ENCODE data around the gene SSR1.
"Not testable (repeated sequence)": the region's sequence is repeated elsewhere in the genome, so short reads cannot be mapped to it uniquely, and the experiment has no call there.

Gene SSR1

DNA sequence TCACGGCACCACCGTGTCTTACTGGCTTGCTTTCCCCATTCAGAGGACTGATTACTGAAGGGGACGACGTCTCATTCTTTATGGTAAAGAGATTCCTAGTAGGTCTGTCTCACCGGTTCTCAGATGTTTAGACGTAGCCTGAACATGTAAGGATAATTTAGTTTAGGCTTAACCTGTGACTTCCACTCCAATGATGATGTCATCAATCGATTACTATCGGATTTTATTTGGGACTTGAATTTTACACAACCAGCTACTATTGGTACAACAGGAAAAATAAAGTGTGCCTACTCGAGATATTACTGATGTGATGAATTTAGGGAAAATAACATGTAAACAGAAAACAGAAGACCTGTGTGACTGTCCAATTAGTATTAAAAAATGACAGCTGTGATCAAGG lies 4.5 kb upstream of the SSR1 start:
- no peak for DNase-seq (ENCODE audit: low spot score)

GRCh38 chr6:7316658-7317533 lies 3.9 kb upstream of the SSR1 start:
- DNase-seq (ENCODE audit: low spot score), result no peak

DNA sequence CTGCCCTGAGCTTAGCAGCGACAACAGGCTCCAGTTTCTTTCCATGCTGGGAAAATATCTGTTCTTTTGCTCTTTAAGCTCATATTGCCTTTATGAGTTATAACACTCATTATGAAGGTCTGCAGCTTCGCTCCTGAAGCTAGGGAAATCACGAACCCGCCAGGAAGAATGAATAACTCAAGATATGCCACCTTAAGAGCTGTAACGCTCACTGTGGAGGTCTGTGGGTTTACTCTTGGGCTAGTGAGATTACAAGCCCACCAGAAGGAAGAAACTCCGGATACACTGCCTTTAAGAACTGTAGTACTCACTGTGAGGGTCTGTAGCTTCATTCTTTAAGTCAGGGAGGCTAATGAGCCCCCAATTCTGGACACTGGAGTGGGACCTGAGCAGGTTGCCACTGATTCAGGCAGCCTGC lies 3.0 kb upstream of the SSR1 start:
- DNase-seq (ENCODE audit: low spot score), result no peak

GRCh38 chr6:7315087-7315947 lies 2.3 kb upstream of the SSR1 start:
- not testable (repeated sequence) for DNase-seq (ENCODE audit: low spot score)

GRCh38 chr6:7314414-7314813 lies 1.4 kb upstream of the SSR1 start:
- DNase-seq (ENCODE audit: low spot score), result no peak

GRCh38 chr6:7313505-7314165 lies 636 bp upstream of the SSR1 start:
- DNase-seq (ENCODE audit: low spot score), result no peak

DNA sequence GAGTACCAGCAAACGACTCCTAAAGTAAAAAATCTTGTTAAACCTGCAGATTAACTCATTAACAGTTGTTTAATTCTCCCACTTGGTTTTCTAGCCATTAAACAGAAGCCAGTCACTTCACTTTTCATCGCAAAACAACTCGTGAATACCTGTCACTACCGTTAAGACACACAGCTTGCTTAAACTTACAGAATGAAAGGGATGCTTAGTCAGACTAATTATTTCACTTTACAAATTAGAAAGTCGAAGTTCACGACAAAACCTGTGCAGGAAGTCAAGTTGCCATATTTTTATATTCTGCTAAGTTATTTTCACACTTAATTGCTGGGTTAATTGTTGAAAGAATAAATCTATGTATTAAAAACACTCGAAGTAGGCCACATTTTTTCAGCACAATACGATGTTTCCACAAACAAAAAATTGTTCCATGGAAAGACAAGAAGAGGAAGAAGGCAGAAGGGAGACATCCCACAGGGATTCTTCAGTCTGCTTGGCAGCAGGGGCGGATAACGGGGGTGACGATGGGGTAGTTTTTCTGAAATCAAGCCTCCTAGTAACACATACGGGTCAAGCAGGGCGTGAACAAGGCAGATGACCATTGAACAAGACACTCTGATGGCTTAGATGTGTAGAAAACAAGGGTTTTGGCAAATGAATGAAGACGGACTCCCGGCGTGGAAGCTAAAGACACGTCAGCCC lies 933 bp downstream of the SSR1 start:
- DNase-seq (ENCODE audit: low spot score), result no peak

- no peak for DNase-seq (ENCODE audit: low spot score)
Observed at GRCh38 chr6:7311176-7311575, 1.8 kb downstream of the SSR1 start.

DNA sequence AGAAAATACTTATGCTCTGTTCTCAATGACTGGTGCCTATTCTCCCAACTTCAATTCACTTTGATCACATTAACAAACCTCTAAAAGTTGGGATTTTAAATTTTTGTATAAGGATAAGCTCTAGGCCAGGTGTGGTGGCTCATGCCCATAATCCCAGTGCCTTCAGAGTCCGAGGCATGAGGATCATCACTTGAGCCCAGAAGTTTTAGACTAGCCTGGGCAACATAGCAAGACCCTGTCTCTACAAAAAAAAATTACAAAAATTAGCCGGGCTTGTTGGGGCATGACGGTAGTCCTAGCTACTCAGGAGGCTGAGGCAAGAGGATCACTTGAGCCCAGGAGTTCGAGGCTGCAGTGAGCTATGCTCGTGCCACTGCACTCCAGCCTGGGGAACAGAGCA lies 3.9 kb downstream of the SSR1 start:
- no peak for DNase-seq (ENCODE audit: low spot score)

DNA sequence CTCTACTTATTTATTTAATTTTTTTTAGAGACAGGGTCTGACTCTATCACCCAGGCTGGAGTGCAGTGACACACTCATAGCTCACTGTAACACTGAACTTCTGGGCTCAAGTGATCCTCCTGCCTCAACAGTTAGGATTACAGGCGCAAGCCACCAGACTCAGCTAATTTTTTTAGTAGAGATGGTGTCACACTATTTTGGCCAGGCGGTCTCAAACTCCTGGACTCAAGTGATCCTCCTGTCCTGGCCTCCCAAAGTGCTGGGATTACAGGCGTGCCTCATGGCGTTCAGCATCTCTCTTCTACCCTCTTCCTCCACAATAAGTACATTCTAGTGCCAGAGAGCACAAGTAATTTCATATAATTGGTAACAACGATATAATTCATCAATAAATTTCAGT lies 5.5 kb downstream of the SSR1 start:
- no peak for DNase-seq (ENCODE audit: low spot score)

DNA sequence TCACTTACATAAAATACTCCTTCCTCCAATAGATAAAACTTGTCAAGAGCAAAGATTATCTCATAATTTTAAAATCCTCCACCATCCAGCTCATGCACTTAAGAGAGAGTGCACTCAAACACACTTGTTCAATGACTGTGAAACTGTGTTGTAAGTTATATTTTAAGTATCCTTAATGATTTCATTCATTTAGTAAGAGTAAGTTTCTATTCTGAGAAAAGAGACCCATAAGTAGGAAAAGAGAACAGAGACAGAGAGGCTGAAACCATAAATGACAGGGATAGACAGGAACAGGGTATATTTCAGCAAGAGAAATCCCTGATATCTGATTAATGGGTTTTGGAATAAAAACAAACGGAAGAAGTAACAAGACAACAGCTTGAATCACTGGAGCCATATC lies 8.2 kb downstream of the SSR1 start:
- DNase-seq (ENCODE audit: low spot score), result no peak

GRCh38 chr6:7301702-7302101 lies 11.3 kb downstream of the SSR1 start:
- DNase-seq (ENCODE audit: low spot score), result no peak

DNA sequence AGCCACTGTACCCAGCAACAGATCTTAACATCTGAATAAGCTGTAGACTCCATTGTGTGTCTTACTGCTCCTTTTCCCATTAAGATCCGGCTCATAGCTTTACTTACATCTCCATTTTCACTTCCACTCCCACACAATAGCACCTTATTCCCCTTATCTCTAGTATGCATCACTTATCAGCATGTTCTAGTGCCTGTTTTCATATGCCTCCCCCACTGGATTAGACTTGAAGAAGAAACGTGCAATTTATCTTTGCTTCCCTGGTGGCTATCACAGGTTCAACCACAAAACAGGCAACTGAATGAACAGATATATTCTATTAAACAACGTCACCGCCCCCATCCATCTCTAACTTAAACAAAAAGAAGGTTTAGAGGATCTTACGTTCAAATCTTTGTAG lies 12.1 kb downstream of the SSR1 start:
- DNase-seq (ENCODE audit: low spot score), result no peak

DNA sequence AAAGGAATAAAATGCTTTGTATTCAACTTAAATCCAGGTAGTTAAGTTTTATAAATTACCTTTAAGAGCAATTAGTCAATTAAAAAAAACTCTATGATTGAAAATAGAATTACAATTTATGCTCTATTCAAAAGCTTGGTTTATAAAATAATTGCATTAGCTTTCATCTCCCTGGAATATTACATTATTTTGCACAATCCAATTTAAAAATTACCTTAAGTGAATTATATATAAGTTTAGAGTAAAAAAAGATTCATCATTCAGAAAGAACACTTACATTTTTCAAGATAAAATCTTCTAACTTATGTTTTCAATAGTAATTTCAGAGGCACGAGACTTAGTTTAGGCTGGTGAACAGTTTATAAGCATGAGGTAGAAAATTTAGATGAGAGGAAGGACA lies 14.9 kb downstream of the SSR1 start:
- DNase-seq (ENCODE audit: low spot score), result no peak

- DNase-seq (ENCODE audit: low spot score), result no peak
Observed at GRCh38 chr6:7296602-7297001, 16.4 kb downstream of the SSR1 start.

GRCh38 chr6:7295916-7296315 lies 17.1 kb downstream of the SSR1 start:
- DNase-seq (ENCODE audit: low spot score), result no peak

- no peak for DNase-seq (ENCODE audit: low spot score)
Observed at GRCh38 chr6:7292596-7293255, 20.3 kb downstream of the SSR1 start.

DNA sequence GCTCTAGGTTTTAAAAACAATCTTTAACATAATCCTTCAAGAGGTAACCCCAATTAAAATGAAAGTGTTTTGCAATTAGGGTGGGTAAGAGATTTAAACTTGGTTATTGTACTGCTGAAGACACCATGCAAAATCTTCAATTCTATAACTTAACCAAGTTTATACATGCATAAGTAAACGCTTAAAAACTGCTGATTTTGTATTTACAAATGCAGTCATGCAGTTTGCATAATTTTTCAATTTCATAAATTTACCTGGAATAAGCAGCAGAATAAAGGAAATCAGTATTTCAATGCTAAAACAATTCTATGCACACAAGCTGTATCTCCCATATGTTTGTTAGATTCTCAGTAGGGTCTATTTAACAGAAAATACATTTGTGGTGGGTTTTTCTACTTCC lies 22.9 kb downstream of the SSR1 start:
- DNase-seq (ENCODE audit: low spot score), result no peak

DNA sequence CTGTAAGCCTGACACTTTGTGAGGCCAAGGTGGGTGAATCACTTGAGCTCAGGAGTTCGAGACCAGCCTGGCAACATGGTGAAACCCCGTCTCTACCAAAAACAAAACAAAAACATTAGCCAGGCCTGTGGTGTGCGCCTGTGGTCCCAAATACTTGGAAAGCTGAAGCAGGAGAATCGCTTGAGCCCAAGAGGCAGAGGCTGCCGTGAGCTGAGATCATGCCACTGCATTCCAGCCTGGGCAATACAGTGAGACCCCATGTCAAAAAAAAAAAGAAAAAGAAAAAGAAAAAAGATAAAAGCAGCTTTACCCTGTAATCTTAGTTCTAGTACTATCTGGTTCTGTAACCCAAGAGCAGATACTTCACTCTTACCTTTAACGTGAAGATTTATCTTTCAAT lies 27.6 kb downstream of the SSR1 start:
- DNase-seq (ENCODE audit: low spot score), result no peak

GRCh38 chr6:7283676-7284075 lies 29.3 kb downstream of the SSR1 start:
- no peak for DNase-seq (ENCODE audit: low spot score)

DNA sequence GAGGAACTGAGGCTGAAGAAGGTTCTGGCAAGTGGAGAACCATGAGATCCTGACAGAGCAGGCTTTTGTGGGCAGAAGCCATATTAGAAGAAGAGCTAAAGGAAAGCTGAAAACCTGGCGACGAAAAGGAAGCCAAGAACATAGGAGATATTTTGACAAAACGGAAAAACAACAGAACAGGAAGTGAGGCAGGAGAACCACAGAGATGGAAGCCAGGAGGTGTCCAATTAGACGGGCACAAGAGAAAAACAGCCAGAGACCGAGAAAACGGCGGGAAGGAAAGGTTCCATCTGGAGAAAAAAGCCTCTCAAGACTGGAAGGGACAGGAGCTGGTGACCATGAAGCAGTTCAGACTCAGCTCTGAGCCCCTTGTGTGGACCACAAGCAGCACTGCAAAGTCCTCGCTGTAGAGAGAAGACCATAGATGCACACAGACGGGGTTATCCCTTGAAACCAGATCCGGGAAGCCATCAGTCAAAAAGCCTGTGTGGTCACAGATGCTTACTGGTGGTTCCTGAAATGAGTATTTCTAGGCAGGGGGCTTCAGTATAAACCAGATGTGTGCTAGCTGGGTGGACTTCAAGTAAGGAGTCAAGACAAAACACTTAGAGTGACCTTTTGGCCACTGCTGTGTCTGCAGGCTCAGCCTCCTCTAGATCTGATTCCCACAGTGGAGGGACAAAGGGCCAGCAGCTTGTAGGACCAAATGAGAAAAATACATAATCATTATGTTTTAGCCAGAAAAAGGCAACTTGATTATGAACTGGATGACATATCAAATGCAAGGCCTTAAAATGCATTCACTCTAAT lies 30.7 kb downstream of the SSR1 start:
- no peak for DNase-seq (ENCODE audit: low spot score)

Measured in putamen (tissue), 1 donor.